Measurements from ENCODE around the gene AKAP1. TPM values are rescaled to one million over a fixed set of nuclear protein-coding genes. Genes with fewer than 3 reads are reported as not detected.

The AKAP1 gene
- total and polyA plus RNA-seq, 4 donors, result 31.3 to 58.5 (median 39.8) TPM

DNA sequence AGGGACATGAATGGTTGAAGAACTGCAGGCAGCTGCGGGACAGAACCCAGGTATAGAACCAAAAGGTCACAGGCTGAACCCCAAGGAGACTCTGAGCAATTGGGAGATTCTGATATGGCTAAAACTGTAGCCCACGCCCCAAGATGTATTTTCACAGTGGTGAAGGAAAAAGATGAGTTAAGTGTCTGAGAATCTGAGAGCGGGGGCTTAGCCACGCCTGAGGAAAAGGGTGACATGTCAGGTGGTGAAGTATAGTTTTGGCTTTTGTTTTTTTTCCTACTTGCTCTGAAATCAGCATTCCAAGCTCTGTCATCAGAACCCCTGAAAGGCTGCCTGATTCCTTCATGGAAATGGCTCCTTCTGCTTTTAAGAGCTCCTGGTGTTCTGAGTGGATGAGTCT lies 73.3 kb downstream of the AKAP1 start (continued):
- TF ChIP-seq, protein P1, sequence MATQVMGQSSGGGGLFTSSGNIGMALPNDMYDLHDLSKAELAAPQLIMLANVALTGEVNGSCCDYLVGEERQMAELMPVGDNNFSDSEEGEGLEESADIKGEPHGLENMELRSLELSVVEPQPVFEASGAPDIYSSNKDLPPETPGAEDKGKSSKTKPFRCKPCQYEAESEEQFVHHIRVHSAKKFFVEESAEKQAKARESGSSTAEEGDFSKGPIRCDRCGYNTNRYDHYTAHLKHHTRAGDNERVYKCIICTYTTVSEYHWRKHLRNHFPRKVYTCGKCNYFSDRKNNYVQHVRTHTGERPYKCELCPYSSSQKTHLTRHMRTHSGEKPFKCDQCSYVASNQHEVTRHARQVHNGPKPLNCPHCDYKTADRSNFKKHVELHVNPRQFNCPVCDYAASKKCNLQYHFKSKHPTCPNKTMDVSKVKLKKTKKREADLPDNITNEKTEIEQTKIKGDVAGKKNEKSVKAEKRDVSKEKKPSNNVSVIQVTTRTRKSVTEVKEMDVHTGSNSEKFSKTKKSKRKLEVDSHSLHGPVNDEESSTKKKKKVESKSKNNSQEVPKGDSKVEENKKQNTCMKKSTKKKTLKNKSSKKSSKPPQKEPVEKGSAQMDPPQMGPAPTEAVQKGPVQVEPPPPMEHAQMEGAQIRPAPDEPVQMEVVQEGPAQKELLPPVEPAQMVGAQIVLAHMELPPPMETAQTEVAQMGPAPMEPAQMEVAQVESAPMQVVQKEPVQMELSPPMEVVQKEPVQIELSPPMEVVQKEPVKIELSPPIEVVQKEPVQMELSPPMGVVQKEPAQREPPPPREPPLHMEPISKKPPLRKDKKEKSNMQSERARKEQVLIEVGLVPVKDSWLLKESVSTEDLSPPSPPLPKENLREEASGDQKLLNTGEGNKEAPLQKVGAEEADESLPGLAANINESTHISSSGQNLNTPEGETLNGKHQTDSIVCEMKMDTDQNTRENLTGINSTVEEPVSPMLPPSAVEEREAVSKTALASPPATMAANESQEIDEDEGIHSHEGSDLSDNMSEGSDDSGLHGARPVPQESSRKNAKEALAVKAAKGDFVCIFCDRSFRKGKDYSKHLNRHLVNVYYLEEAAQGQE (IDR thresholded peaks at IDR 0.05), result no peak
- TF ChIP-seq, protein P2, sequence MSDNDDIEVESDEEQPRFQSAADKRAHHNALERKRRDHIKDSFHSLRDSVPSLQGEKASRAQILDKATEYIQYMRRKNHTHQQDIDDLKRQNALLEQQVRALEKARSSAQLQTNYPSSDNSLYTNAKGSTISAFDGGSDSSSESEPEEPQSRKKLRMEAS (IDR thresholded peaks at IDR 0.05), result no peak
- TF ChIP-seq HNF4G (IDR thresholded peaks at IDR 0.05) (no peak), NR2F2 (IDR thresholded peaks at IDR 0.05) (no peak), RAD21 (IDR thresholded peaks at IDR 0.05) (no peak), EGR1 (IDR thresholded peaks at IDR 0.05; ENCODE audit: low read depth in 2 of 2) (no peak), SP1 (IDR thresholded peaks at IDR 0.05) (no peak)

DNA sequence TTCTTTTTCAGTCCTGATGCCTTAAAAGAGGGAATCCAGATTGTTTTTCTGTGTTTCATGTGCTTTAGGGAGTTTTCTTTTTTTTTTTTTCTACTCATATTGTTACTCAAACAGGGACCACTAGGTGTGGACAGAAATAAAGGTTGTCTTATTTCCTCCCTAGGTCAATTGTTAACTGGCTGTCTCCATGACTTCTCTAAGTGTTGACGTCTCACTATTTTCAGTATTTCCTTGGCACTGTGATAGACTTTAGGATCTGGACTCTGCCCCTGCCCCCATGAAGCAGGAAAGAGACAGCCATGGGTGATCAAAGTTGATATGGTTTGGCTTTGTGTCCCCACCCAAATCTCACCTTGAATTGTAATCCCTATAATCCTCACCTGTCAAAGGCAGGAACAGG lies 73.7 kb downstream of the AKAP1 start:
- no peak for TF ChIP-seq SP1 (IDR thresholded peaks at IDR 0.05)
- no peak for TF ChIP-seq FOXA2 (IDR thresholded peaks at IDR 0.05)
- no peak for TF ChIP-seq NR2F2 (IDR thresholded peaks at IDR 0.05)
- no peak for TF ChIP-seq JUND (IDR thresholded peaks at IDR 0.05)
- 58% methylated on average over 1 of the region's 1 CpG for WGBS
- no peak overlapping the region for H3K27ac ChIP-seq (ENCODE audit: low read depth in 1 of 2, low read length in 2 of 2)

DNA sequence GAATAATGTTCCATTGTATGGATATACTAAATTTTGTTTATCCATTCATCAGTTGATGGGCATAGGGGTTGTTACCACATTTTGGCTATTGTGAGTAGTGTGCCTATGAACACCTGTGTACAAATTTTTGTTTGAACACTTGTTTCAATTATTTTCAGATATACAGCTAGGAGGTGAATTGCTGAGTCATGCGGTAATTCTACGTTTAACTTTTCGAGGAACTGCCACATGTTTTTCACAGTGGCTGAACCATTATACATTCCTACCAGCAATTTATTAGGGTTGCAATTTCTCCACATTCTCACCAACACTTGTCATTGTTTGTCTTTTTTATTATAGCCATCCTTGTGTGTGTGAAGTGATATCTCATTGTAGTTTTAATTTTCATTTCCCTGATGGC lies 75.6 kb downstream of the AKAP1 start:
- TF ChIP-seq, protein P2 (IDR thresholded peaks at IDR 0.05), result no peak
- Histone ChIP-seq H3K9me3 (ENCODE audit: control insufficient read depth in 4 of 4, low read length in 3 of 4) (no peaks in the 10 kb centered on the region), H3K4me1 (ENCODE audit: control insufficient read depth in 4 of 4, insufficient read depth in 4 of 4, low read length in 3 of 4) (no peaks in the 10 kb centered on the region), H3K4me3 (ENCODE audit: low read depth in 1 of 3, low read length in 3 of 3) (no peak overlapping the region), H3K27me3 (ENCODE audit: control insufficient read depth in 4 of 4, insufficient read depth in 4 of 4, low read length in 3 of 4) (no peaks in the 10 kb centered on the region), H3K36me3 (ENCODE audit: control insufficient read depth in 4 of 4, insufficient read depth in 3 of 4, low read depth in 1 of 4, low read length in 3 of 4) (no peaks in the 10 kb centered on the region), H3K27ac (ENCODE audit: low read depth in 1 of 2, low read length in 2 of 2) (no peak overlapping the region), H3K9ac (ENCODE audit: low read depth in 1 of 2, low read length in 2 of 2) (no peak overlapping the region)
- WGBS, result 94% methylated on average over 3 of the region's 3 CpGs
- no peak for DNase-seq (ENCODE audit: low spot score)

More for the DNA sequence above, 73.7 kb downstream of the AKAP1 start:
- no peaks in the 10 kb centered on the region for H3K36me3 ChIP-seq (ENCODE audit: control insufficient read depth in 4 of 4, insufficient read depth in 3 of 4, low read depth in 1 of 4, low read length in 3 of 4)
- DNase-seq (ENCODE audit: low spot score), result no peak
- no peaks in the 10 kb centered on the region for H3K9me3 ChIP-seq (ENCODE audit: control insufficient read depth in 4 of 4, low read length in 3 of 4)
- no peaks in the 10 kb centered on the region for H3K4me1 ChIP-seq (ENCODE audit: control insufficient read depth in 4 of 4, insufficient read depth in 4 of 4, low read length in 3 of 4)
- no peak overlapping the region for H3K9ac ChIP-seq (ENCODE audit: low read depth in 1 of 2, low read length in 2 of 2)
- no peaks in the 10 kb centered on the region for H3K27me3 ChIP-seq (ENCODE audit: control insufficient read depth in 4 of 4, insufficient read depth in 4 of 4, low read length in 3 of 4)
- H3K4me3 ChIP-seq (ENCODE audit: low read depth in 1 of 3, low read length in 3 of 3), result no peak overlapping the region

DNA sequence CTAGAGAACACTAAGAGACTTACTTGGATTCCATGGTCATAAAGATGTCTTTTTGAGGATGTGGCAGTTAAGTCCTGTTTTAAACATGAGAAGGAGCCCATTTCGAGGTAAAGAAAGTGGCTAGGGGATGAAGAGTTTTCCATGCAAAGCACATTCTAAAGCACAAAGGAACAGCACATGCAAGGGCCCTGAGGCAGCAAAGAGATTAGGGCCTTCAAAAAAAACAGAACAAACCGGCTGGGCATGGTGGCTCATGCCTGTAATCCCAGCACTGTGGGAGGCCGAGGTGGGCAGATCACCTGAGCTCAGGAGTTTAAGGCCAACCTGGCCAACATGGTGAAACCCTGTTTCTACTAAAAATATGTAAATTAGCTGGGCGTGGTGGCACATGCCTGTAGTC lies 79.8 kb downstream of the AKAP1 start:
- Histone ChIP-seq H3K36me3 (ENCODE audit: control insufficient read depth in 4 of 4, insufficient read depth in 3 of 4, low read depth in 1 of 4, low read length in 3 of 4) (no peaks in the 10 kb centered on the region), H3K9ac (ENCODE audit: low read depth in 1 of 2, low read length in 2 of 2) (no peak overlapping the region), H3K27me3 (ENCODE audit: control insufficient read depth in 4 of 4, insufficient read depth in 4 of 4, low read length in 3 of 4) (no peaks in the 10 kb centered on the region), H3K9me3 (ENCODE audit: control insufficient read depth in 4 of 4, low read length in 3 of 4) (no peaks in the 10 kb centered on the region), H3K4me1 (ENCODE audit: control insufficient read depth in 4 of 4, insufficient read depth in 4 of 4, low read length in 3 of 4) (no peaks in the 10 kb centered on the region), H3K4me3 (ENCODE audit: low read depth in 1 of 3, low read length in 3 of 3) (no peak overlapping the region), H3K27ac (ENCODE audit: low read depth in 1 of 2, low read length in 2 of 2) (no peak overlapping the region)
- TF ChIP-seq SP1 (IDR thresholded peaks at IDR 0.05) (no peak), HNF4A (conservative IDR thresholded peaks at IDR 0.05) (no peak), FOXA2 (IDR thresholded peaks at IDR 0.05) (no peak), HNF4G (IDR thresholded peaks at IDR 0.05) (no peak), GABPA (IDR thresholded peaks at IDR 0.05 in 1 of 2, conservative IDR thresholded peaks at IDR 0.05 in 1 of 2) (no peak), FOXA1 (IDR thresholded peaks at IDR 0.05) (no peak), RXRA (IDR thresholded peaks at IDR 0.05) (no peak)
- TF ChIP-seq, protein P1 (IDR thresholded peaks at IDR 0.05), result no peak
- TF ChIP-seq, protein P2 (IDR thresholded peaks at IDR 0.05), result no peak
- TF ChIP-seq, protein P3, sequence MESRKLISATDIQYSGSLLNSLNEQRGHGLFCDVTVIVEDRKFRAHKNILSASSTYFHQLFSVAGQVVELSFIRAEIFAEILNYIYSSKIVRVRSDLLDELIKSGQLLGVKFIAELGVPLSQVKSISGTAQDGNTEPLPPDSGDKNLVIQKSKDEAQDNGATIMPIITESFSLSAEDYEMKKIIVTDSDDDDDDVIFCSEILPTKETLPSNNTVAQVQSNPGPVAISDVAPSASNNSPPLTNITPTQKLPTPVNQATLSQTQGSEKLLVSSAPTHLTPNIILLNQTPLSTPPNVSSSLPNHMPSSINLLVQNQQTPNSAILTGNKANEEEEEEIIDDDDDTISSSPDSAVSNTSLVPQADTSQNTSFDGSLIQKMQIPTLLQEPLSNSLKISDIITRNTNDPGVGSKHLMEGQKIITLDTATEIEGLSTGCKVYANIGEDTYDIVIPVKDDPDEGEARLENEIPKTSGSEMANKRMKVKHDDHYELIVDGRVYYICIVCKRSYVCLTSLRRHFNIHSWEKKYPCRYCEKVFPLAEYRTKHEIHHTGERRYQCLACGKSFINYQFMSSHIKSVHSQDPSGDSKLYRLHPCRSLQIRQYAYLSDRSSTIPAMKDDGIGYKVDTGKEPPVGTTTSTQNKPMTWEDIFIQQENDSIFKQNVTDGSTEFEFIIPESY (IDR thresholded peaks at IDR 0.05), result no peak
- DNase-seq (ENCODE audit: low spot score), result no peak
- 72% methylated on average over 4 of the region's 4 CpGs for WGBS
